ENCODE measurements around the gene KLHL8. TPM values are rescaled to one million over a fixed set of nuclear protein-coding genes. Genes with fewer than 3 reads are reported as not detected.

The KLHL8 gene
- total RNA-seq, 1 experiment from 2014 or later: 7.5 TPM

GRCh38 chr4:87249332-87250019 is 29.1 kb upstream of the KLHL8 start:
- WGBS (ENCODE audit: extremely low coverage, insufficient read length, low lambda C conversion rate): no CpG with 5 or more reads among the region's 2 CpGs

More at GRCh38 chr4:87249332-87250019, 29.1 kb upstream of the KLHL8 start:
- Mint-ChIP-seq H3K36me3 (ENCODE audit: insufficient read depth in 1 of 3, low read depth in 3 of 3) (peaks cover 0 to 4% (median 0%) of the 10 kb centered on the region in 3 experiments; a peak in 2 of 7 replicates), H3K4me1 (no peaks in the 10 kb centered on the region), H3K4me3 (no peak overlapping the region), H3K27me3 (ENCODE audit: low read depth) (no peaks in the 10 kb centered on the region), H3K9me3 (peaks cover 8 to 15% of the 10 kb centered on the region in 2 experiments), H3K27ac (no peak overlapping the region)
- H3K56ac ChIP-seq (ENCODE audit: insufficient read length, low read depth, low read length): no peak overlapping the region
- H4K20me1 ChIP-seq (ENCODE audit: control insufficient read depth, insufficient read depth, insufficient read length): no peaks in the 10 kb centered on the region
- H3K79me1 ChIP-seq (ENCODE audit: insufficient read depth, low read depth, low read length, poor library complexity, severe bottlenecking): no peaks in the 10 kb centered on the region
- no peak overlapping the region for H2BK120ac ChIP-seq (ENCODE audit: low read depth, low read length, poor library complexity, severe bottlenecking)
- no peak overlapping the region for H3K4me2 ChIP-seq (ENCODE audit: insufficient read depth, insufficient read length, low read length)
- no peaks in the 10 kb centered on the region for H3K27me3 ChIP-seq (ENCODE audit: insufficient read depth, low read length)
- H2BK12ac ChIP-seq (ENCODE audit: insufficient read length, low read depth, low read length): no peak overlapping the region
- H3K14ac ChIP-seq (ENCODE audit: insufficient read depth, low read length): no peak overlapping the region
- no peaks in the 10 kb centered on the region for H3K23me2 ChIP-seq (ENCODE audit: insufficient read length, low read depth, low read length, poor library complexity, severe bottlenecking)
- H3K9me3 ChIP-seq (ENCODE audit: control insufficient read depth, low read depth, low read length): no peaks in the 10 kb centered on the region
- no peak overlapping the region for H3K23ac ChIP-seq (ENCODE audit: insufficient read length, low read depth, low read length)
- no peak for DNase-seq
- no peak overlapping the region for H4K91ac ChIP-seq (ENCODE audit: insufficient read length, low read depth, low read length)
- no peak overlapping the region for H3K27ac ChIP-seq (ENCODE audit: insufficient read length, low read depth, low read length)
- H3K4ac ChIP-seq (ENCODE audit: low read depth, low read length): no peak overlapping the region
- no peaks in the 10 kb centered on the region for H3K79me2 ChIP-seq (ENCODE audit: insufficient read depth, low read length)
- no peak overlapping the region for H4K8ac ChIP-seq (replicated peaks; ENCODE audit: insufficient read length, low read depth, low read length)
- no peak overlapping the region for H3K9ac ChIP-seq (ENCODE audit: extremely low read depth, insufficient read length, low read length)
- no peak overlapping the region for H3T11ph ChIP-seq (ENCODE audit: low read length)
- no peak overlapping the region for H3K18ac ChIP-seq (ENCODE audit: insufficient read length, low read depth, low read length)
- no peaks in the 10 kb centered on the region for H3K4me1 ChIP-seq (ENCODE audit: insufficient read depth, low read length)
- no peak overlapping the region for H2AFZ ChIP-seq (ENCODE audit: low read length)
- TF ChIP-seq, protein P1, sequence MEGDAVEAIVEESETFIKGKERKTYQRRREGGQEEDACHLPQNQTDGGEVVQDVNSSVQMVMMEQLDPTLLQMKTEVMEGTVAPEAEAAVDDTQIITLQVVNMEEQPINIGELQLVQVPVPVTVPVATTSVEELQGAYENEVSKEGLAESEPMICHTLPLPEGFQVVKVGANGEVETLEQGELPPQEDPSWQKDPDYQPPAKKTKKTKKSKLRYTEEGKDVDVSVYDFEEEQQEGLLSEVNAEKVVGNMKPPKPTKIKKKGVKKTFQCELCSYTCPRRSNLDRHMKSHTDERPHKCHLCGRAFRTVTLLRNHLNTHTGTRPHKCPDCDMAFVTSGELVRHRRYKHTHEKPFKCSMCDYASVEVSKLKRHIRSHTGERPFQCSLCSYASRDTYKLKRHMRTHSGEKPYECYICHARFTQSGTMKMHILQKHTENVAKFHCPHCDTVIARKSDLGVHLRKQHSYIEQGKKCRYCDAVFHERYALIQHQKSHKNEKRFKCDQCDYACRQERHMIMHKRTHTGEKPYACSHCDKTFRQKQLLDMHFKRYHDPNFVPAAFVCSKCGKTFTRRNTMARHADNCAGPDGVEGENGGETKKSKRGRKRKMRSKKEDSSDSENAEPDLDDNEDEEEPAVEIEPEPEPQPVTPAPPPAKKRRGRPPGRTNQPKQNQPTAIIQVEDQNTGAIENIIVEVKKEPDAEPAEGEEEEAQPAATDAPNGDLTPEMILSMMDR (conservative IDR thresholded peaks at IDR 0.05): no peak
- no peak overlapping the region for H2AK5ac ChIP-seq (ENCODE audit: insufficient read length, low read length)
- no peak overlapping the region for H2BK15ac ChIP-seq (ENCODE audit: low read depth, low read length)
- H4K5ac ChIP-seq (ENCODE audit: insufficient read length, low read depth, low read length): no peak overlapping the region
- no peak overlapping the region for H2BK20ac ChIP-seq (ENCODE audit: low read depth, low read length, poor library complexity, severe bottlenecking)
- no peak overlapping the region for H2BK5ac ChIP-seq (ENCODE audit: insufficient read length, low read length)
